HG02884 (cell line): ENCODE measurements around the gene KDSR.

Experiments used
- ATAC-seq: cut with Tn5 transposase; IDR thresholded peaks from one replicate; pipeline ENCODE4 v1.9.1; 2021; ENCODE audit warnings: mild to moderate bottlenecking, moderate library complexity; ENCODE audit not compliant: unreplicated experiment

The KDSR gene

DNA sequence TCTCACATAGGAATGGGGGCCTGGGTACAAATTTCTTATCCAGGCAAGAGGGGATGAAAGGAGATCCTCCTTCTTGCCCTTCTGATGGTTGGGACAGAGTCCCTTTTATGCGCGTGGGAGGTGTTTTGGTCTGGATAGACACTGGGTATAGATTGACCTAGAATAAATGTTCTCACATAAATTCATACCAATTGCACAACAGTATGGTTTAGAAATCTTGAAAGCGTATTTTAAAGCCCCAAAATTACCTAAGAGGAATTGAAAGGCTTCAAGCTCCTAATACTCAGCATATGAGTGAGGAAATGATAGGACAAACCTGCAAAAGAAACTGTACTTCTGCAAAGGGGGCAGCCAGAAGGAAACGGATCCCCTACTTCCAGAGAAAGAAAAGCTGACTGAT is 44.8 kb downstream of the KDSR start:
- no peak for ATAC-seq

DNA sequence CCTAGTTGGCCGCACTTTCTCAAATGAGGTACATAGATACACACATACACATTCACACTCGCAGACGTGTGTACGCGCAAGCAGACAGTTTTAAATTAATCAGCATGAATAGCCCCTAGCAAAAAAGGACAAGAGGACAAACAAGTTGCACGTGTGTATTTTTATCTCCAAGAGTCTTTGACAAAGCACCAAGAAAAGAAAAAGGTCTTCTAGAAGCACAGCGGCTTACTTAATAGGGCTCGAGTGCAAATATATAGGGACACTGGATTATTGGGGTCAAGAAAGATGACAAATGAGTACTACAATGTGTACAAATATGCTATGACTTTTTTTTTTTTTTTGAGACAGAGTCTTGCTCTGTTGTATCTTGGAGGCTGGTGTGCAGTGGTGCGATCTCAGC is 45.7 kb downstream of the KDSR start:
- no peak for ATAC-seq

DNA sequence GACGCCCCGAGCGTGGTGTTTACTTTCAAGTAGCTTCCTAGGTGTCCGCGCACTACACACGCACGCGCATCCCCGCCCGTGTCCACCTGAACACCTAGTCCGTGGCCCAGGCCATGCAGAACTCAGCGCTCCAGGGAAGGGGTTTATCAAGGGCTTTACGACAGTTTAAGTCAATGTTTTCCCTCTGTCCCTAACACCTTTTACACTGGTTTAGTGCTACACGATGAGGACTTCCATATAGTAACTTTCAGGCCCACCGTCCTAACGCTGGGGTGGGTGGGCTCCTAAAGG is 46.1 kb downstream of the KDSR start:
- no peak for ATAC-seq

DNA sequence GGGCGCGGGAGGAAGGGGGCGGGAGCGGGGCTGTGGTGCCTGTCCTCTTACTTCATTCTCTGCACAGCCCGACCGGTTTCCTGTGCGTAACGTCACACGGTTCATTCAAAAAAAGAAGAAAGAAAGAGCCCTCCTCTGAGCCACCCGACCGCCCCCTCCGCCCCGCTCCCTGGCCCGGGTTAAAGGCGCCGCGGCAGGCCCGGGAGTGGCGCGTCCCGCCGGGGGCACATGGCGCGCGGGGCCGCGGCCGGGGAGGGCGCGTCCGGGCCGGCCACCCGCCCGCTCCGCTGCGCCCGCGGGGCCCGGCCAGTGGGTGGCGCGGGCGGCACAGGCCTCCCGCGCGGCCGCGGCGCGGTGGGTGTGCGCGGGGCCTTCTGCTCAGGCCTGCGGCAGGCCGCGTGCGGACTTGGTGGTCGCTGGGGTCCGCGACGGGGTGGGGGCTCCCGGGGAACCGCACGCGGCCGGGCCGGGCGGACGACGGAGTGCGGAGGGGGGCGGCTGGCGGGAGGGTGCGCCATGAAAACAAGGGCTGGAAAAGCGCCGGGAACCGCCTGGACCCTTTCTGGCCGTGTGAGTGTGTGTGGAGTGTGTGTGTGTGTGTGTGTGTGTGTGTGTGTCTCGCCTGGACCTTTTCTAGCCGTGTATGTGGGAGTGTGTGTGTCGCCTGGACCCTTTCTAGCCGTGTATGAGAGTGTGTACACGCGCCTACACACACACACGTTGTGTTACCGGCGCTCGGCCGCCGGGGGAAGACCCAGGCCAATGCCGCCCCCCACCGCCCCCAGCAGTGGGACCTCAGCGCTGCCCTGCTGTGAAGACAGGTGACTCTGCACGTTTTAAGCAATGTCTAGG is 46.7 kb downstream of the KDSR start:
- ATAC-seq: peak; percentile 59

DNA sequence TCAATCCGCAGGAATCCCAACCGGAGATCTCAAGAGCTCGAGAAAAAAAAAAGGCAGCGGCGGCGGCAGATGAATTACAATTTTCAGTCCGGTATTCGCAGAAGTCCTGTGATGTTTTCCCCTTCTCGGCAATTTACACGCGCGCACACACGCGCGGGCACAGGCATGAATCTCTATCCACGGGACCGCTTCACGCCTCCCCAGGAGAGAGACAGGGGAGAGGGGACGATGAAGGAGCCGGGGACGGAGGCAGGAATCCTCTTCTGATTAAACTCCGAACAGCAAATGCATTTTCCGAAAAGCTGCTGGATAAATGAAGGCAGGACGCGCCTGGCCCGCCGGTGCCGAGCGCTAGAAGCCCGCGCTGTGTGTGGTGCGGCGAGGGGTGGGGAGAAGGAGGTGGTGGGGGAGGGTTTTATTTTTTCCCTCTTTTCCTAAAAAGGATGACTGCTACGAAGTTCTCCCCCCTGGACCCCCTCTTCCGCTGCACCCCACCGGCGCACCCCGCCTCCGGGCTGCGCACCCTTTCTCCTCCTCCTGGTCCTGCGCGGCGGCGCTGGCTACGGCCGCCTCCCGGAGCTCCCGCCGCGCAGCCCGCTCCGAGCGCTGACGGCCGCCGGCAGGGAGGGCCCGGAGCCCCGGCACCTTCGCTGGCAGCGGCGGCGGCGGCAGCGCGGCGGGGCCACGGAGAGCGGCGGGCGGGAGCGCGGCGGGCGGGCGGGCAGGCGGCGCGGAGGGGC is 47.5 kb downstream of the KDSR start, which contains the start of gene BCL2:
BCL2 (minus strand) TSS at position 387 of the 740 bp plus-strand sequence.
- peak; percentile 8 for ATAC-seq

DNA sequence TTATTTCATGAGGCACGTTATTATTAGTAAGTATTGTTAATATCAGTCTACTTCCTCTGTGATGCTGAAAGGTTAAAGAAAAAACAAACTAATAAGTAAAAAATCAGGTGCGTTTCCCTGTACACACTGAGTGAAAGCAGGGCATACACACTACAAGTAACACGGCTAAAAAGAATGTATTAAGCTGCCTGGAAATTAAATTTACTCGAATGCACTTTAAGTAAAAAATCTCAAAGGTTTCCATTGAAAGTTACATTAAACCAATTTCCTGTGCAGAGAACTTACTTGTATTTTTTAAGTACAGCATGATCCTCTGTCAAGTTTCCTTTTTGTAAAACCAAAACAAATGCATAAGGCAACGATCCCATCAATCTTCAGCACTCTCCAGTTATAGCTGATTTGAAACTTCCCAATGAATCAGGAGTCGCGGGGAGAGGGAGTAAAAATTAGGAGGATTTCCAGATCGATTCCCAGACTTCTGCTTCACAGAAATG is 48.1 kb downstream of the KDSR start:
- ATAC-seq: no peak

DNA sequence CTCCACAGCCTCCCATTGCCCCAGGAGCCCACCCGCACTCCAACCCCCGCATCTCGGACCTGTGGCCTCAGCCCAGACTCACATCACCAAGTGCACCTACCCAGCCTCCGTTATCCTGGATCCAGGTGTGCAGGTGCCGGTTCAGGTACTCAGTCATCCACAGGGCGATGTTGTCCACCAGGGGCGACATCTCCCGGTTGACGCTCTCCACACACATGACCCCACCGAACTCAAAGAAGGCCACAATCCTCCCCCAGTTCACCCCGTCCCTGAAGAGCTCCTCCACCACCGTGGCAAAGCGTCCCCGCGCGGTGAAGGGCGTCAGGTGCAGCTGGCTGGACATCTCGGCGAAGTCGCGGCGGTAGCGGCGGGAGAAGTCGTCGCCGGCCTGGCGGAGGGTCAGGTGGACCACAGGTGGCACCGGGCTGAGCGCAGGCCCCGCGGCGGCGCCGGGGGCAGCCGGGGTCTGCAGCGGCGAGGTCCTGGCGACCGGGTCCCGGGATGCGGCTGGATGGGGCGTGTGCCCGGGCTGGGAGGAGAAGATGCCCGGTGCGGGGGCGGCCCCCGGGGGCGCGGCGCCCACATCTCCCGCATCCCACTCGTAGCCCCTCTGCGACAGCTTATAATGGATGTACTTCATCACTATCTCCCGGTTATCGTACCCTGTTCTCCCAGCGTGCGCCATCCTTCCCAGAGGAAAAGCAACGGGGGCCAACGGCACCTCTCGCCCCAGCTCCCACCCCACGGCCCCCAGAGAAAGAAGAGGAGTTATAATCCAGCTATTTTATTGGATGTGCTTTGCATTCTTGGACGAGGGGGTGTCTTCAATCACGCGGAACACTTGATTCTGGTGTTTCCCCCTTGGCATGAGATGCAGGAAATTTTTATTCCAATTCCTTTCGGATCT is 48.8 kb downstream of the KDSR start:
- ATAC-seq: peak; percentile 41

DNA sequence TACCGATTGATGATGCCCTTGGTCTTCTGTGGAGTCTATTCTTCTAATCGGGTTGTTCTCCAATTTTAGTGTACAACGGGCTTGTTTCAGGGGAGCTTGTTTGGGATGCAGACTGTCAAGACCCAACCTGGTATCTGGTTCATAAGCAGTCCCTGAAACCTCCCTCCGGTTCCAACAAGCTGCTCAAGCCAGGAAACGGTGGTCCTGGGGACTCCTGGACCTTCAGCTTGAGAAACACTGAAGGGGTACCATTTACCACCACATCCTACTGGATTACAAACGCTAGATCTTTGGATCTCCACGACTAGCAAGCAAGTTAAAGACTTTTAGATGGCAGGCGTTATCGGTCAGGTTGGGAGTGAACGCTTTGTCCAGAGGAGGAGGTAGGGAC is 49.5 kb downstream of the KDSR start:
- ATAC-seq: no peak

DNA sequence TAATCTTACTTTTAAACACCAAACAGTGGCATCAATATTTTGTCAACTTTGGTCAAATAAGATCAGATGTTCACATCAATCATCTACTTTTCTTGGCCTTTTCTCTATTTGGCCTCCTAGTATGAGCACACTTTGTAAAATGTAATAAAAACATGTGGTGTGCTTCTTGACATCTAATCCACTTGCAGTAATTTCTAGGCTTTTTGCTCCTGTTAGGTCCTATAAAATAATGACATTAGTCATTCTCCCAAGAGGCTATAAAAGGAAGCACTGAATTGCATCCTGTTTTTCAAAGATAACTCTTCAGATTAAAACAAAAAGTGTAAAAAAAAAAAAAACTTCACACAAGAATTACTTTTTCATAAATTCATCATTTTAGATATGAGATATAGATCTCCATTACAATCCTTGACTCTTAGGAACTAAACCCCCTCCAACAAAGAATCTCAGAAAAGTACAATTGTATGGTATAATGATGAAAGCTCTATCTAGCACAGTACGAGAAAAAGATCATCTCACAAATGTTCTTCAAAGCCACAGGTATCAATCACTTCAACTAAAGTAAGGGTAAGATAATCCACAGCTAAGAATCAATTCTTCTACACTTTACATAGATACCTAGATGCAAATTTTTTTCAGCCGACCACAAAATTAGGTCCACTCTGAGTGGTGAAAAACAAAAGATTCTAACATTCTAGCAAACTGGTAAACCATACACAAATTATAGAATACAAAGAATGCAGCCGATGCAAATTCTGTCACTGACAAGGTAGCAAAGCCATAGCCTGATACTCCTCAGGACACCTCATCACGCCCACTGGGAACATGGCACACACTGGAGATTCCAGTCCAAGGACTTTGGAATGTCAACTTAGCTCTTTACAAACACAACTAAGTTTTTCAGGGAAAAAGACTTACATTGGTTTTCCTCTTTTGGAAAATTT is 50.1 kb downstream of the KDSR start:
- ATAC-seq: no peak

DNA sequence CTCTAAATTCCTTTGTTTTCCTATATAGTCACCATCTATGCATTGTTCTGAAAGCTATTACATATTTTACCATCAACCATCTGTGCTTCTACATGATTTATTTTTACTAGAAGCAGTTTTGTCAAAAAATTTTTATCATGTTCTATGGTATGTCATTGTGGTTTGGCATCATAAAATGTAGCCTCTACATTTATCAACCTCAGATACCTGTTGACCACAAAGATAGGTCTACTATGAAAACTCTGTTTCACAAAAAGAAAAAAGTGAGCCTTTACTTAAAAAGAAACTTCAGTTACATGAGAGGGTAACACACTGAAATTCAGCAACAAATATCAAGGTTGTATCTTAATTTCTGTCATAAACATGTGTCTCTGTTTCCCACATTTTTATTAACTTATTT is 51.1 kb downstream of the KDSR start:
- no peak for ATAC-seq

DNA sequence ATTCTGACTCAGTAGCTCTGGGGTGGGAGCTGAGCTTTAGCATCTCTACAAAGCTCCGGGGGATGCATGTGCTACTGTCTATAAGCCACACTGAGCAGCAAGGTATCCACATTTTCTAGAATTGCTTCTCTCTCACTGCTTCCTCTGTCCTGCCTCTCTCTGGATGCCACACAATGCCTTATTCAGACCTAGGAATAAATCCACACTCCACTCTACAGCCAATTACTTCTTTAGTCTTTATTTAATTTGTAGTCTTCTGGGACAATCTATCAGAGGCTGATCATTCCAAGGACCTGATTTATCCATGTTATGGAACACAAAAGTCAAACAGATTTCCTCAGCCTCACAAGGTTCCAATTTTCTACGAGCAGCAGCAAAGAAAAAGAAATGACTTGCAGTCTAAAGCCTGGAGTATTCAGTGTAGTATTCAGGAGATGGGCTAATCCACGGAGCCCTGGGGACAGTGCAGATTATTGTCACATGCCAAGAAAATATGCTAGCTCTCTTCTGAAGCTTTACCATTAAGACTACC is 51.8 kb downstream of the KDSR start:
- no peak for ATAC-seq

DNA sequence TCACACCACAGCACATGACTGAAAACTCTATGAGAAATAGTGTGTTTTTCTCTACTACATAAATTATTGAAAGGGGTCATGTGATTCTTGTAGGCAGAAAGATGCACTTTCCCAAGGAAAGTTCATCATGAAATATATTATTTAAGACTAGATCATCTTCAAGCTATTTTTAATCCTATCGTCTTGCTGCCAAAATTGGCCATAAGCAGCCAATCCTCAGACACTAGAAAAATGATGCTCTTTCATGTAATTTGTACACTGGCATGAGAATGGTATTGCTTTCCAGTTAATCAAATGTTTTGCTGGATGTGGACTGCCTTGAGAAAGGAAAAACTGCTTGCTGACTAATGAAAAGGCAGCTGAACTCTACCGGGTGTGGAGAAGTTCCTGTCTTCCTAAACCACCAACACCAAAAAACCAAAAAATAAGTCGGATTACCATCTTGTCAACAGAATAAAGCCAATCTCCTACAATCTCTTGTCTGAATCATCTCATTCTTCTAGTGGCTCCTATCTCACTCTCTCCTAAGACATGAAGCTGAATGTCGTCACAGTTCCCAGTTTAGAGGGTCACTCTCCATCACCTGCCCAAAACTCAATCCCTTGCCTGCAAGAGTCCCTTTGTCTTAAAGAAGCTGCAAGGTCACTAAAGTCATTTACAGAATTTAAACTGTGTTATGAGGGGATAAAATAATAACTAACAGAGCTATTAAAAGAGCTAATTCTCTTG is 52.8 kb downstream of the KDSR start:
- ATAC-seq: no peak

DNA sequence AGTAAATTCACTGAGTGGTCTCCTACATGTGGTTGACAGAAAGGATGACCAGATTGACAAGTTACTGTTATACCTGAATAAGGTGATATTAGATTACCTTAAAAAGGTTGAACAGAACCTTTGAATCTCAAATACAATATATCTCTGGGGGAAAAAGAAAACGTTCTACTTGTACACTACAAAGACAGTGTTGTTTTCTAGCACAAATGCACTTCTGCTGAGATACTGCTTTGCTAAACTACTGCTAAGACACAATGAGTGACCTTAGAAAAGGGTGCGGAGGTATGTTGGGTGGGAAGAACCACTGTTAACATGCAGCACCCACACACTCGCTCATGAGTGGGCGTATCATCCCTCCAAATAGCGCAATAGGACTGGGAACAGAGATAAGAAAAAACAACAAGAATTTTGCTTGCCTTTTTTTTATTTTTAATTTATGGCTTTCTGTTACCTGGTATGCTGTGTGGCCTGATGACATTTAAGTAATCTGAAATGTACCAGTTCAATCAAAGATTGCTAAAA is 53.5 kb downstream of the KDSR start:
- no peak for ATAC-seq

DNA sequence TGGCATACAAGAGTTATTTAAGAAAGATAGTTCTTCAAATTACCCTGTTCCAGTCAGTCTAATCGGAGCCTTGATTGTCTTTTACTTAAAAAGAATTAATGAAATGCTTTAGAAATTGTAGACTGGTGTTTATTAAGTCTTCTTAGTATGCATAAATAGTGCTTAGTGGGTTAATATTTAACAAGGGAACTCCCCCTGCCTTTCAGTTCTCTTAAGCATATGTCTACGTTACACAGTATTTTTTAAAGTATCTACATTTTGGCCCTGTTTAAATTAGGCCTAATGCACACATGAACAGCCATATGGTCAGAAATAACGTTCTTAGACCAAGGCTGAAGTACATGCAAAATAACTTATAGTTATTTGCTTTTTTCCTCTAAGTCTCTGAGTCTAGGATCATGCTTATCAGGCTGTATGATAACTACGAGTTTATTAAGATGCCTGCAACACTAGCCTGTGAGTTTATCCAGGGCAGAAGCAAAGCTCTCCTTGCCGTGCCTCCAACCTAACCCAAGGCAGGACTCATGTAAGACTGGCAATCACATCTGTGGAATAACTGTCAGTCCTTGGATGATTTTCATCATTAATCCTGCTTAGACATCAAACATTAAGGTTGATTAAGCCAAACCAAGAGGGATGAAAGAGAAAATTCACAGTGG is 54.1 kb downstream of the KDSR start:
- no peak for ATAC-seq

DNA sequence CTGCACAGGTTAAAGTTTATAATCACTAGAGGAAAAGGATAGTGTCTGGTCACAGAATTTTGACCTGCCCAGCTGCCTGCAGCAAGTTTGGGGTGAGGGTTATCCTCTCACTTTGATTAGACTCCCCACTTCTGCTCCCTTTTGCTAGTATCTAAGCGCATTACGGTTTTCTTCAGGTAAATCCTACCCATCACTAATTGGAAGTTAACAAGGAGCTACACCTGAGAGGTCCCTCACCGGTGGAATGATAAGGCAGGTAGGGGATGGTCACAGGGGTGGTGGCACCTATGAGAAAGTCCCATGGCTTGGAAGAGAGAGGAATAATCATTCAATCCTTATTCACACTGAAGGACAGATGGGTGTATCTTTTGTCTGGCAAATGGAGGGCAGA is 55.0 kb downstream of the KDSR start:
- no peak for ATAC-seq

DNA sequence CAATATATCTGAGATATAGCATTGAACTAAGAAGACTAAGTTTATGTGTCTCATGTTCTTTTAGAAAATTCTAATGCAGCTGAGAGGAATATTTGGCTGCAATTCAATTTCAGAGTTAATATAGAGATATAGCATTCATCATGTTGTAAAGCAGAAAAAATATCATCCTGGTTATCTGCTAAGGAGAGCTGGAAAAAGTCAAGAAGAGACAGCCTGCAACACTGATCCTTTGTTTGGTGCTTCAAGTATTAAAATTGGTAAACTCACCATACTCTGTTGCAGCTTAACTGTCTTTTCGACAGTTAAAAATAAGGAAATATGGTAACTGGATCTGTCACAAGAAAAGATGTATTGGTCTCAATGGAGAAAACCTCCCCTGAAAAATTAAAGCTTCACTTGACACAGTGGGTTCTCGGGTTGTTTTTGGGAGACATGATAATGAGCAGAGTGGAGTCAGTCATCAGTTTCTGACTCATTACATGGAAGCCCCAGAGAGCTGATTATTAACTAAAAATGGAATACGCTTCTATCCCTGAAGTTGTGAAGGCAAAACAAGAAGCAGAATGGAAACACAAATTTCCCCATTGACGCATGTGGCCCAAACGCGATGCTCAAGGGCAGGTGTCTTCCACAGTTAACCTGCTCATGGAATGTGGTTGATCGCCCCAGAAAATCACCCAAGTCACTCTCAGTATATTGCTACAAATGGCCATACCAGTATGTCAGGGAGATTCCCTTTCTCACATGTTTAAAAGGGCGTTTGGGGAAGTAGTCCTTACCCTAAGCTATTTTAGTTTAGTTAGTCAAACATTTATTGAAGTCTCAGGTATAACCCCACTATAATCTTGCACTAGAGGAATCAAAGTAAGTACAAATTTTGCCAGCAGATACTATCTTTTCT is 55.6 kb downstream of the KDSR start:
- ATAC-seq: peak; percentile 57

DNA sequence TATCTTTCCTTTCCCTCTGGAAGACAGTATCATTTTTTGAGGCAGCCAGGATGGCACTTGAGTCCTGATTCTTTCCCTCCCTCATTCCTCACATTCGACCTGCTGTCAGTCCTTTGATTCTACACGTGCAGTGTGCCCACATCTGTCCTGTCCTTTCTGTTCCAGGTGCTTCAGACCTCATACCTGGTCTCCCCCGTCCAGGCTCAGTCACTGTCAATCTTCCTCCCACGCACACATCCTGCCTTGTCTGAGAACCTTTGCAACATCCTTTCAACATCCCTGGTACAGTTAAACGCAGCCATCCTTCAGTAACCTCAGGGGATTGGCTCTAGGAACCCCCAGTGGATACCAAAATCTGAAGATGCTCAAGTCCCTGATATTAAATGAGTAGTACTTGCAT is 57.6 kb downstream of the KDSR start:
- ATAC-seq: no peak
